HG02981 (cell line): ENCODE data around the gene PASD1.
"Not testable (repeated sequence)": the region's sequence is repeated elsewhere in the genome, so short reads cannot be mapped to it uniquely, and the experiment has no call there.

Source experiments
- ATAC-seq: cut with Tn5 transposase; IDR thresholded peaks from one replicate; pipeline ENCODE4 v1.9.1; 2021; ENCODE audit warnings: mild to moderate bottlenecking, moderate library complexity; ENCODE audit not compliant: unreplicated experiment

Gene PASD1

GRCh38 chrX:151621422-151621821, 57.9 kb downstream of the PASD1 start:
- ATAC-seq, result no peak

- no peak for ATAC-seq
Measured at GRCh38 chrX:151624677-151625076, 61.2 kb downstream of the PASD1 start.

- no peak for ATAC-seq
Measured at GRCh38 chrX:151631822-151632221, 68.3 kb downstream of the PASD1 start.

DNA sequence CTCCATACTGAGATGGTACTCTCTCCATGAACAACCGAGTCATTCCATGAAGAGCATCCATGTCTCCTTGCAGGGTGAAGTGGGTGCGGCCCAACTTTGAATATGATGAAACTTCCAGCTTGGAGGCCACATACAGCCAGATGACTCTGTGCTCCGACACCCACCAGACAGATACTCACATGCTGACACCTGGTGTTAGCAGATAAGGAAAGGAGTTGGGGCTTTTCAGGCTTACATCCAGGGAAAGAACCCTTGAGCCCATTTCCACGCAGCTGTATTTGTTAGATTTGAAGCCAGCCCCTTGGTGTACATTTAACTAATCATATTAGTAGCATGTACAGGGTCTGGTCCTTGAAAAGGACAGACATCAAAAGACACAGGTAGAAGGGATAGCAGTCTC, 69.7 kb downstream of the PASD1 start:
- no peak for ATAC-seq

DNA sequence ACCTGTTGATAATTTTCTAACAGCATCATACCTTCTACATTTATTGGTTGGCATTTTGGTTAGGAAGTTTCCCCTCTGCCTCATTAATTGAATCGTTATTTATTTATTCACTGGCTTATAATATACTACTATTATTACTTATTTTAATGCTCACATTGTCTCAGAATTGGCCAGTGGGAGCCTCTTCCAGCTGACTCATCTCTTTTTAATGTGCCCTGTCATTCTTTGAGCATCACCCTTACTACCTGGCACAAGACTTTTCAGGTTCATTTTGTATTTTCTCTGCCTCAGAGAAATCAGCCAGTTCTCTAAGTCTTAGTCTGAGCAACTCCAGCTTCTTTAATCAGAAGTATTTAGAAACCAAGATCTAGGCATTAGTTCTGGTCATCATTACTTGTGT, 71.5 kb downstream of the PASD1 start:
- no peak for ATAC-seq

DNA sequence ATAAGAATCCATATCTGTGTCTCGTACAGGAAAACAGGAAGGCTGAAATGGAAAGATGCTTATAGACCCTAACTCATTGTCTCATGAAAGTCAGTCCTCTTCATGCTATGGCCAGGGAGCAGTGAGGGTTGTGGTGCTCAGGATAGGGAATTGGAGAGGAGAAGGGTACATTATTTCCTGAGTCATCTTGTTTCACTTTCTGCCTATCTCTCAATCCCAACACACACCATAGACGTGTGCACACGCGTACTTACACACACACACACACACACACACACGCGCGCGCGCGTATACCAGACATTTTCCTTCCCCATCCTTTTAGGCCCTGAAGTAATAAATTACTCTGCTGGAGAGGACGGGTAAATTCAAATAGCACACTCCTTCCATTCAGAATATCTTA, 78.1 kb downstream of the PASD1 start:
- ATAC-seq, result no peak

DNA sequence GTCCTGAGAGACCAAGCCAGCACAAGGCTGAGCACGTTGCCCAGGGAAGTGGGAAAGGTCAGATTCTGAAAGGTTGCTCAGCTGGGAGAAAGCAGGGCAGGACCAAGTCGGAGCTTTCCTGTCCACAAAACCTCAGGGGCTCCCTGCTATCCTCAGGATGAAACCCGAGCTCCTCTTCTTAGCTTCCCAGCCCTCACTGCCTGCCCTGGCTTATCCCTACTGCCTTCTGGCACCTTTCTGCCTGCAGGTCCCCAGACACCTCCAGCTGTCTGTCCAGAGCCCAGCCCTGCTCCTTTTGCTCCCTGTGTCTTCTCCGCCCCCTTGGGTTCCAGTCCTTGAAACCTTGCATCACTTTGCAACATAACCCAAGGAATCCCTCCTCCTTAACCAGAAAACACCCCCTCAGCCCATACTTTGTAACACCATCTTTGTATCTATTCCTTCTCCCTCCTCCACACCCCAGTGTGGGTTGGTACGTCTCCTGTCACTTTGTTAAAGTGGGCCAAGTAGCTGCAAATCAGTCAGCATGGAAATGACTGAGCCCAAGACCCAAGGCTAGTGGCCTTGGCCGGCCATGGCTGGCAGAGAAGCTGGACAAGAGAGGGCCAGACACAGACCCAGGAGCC, 111.8 kb downstream of the PASD1 start:
- ATAC-seq, result no peak

- ATAC-seq, result no peak
Measured at GRCh38 chrX:151676196-151676595, 112.7 kb downstream of the PASD1 start.

DNA sequence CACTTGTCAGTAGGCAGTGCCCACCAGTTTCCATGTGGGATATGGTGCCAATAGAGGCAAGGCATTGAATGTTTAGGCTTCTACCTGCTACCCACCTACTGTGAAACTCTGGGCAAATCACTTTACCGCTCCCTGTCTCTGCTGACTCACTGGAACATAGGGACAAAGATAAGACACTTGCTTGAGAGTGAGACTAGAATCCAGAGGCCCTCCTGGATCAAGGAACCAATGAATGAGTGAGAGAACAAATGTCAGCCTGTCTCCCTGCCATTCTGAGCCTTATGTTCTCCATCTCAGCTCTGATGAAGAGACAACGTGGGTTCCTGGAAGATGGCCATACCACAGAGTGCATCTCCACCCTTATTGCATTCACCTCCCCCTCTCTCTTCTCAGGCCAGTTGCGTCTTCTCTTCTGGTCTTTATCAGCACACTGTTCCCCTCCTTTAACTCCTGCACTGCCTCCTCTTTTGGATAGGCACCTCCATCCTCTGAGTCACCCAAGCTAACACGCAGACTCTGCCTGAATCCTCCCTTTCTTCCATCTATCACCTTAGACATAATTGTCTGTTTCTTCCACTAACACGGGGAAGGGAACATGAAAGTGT, 116.4 kb downstream of the PASD1 start:
- ATAC-seq, result no peak

DNA sequence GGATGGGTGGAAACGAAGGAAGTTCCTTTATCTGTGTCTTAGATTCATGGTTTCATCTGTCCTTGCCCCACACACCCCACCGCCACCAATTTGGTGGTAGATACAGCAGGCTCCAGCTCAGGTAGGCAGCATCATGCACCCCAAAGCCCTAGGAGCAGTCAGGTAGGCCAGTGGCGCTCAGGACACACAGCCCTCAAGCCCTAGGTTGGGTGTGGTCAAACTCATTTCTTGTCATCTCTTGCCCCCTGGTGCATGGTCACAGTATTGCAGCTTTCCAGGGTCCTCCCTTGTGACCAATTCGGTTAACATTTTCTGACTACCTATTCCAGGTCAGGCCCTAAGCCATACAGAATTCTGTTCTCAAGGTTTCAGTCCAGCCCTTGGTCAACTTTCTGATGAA, 117.3 kb downstream of the PASD1 start:
- peak; percentile 72 for ATAC-seq

DNA sequence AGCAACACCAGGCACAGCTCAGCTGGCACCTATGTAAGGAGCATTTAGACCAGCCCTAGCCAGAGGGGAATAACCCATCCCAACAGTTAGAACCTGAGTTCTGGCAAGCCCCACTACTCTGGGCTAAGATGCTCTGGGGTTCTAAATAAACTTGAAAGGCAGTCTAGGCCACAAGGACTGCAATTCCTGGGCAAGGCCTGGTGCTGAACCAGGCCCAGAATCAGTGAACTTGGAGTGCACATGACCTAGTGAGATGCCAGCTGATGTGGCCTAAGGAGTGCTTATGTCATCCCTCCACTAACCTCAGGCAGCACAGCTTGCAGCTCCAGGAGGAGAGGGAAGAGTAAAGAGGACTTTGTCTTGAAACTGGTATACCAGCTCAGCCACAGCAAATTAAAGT, 124.2 kb downstream of the PASD1 start:
- ATAC-seq, result no peak

GRCh38 chrX:151688695-151689094, 125.2 kb downstream of the PASD1 start:
- ATAC-seq, result no peak

DNA sequence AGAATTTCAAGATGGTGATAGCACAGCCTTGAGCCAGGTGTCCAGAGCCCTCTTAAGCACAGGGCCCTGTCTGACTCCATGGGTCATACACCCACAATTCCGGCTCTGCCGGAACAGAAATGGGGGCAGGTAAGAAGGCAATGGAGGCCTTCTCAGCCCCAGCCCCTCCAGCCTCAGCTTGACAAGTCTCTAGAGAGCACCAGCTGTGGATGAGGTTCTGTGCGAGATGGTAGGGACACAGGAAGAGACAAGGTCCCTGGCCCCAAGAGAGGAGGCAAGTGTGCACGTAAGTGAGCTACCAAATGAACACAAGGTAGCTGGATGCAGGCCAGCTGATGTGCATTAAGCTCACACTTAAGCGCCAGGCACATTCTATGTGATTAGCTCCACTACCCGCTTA, 129.3 kb downstream of the PASD1 start:
- ATAC-seq, result no peak

DNA sequence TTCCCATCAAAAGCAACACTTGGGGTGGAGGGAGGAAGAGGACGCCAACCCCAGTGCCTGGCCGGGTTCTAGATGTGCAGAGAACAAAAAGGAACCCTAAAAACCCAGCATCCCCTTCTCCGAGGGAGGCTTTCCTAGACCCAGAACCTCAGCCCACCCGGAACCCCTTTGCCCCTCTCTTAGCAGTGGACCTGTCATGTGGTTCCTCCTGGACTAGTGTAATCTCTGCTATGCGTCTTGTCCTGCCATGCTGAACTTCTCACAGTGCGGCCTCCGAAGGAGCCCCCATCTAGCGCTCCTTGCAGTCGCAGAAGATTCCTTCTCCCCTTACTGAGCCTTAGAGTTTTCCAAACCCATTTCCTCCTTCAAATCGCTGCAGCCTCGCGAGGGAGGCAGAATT, 130.6 kb downstream of the PASD1 start:
- ATAC-seq, result no peak

DNA sequence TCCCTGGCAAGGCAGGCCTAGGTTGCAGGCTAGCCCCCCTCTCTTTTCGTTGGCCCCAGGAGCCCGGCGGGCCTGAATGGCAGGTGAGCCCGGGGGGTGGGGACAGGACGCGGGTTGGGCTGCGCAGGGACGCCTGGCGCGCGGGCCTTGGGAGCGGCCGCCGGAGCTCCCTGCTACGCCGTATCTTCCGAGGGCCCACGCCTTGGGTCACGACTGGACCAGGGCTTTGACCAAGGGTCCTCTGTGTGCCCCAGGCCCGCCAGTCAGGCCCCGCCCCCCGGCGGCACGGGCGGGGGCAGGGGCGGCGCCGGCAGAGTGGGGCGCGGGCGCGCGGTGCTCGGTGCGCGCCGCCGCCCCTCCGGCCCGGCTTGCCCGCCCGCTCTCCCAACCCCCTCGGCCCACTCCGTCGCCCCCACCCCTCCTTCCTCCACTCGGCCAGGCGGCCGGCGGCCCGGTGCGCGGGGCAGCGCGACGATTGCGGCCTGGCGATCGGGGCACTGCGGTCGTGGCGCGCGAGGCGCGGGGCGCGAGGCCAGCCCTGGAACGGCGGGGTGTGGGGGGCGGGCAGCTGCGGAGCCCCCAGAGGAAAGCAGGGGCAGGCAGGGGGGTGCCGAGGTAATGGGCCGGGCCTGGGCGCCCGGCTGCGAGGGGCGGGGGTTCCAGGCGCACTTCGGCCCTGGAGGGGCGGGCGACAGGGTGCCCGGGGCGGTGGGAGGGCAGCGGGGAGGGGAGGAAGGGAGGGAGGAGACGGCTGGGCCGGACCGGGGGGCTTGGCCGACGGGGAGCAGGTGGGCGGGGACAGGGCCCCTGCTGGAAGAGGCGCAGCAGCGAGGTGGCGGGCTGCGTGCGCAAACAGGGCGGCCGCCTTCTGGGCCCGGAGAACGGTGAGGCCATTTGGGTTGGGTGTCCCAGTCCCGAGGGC, 131.4 kb downstream of the PASD1 start, which contains the start of gene PRRG3:
Gene PRRG3, plus strand, starts transcription at position 798 of the 922 bp plus-strand sequence. CDS start 3,357 bp downstream, outside the sequence.
- no peak for ATAC-seq

DNA sequence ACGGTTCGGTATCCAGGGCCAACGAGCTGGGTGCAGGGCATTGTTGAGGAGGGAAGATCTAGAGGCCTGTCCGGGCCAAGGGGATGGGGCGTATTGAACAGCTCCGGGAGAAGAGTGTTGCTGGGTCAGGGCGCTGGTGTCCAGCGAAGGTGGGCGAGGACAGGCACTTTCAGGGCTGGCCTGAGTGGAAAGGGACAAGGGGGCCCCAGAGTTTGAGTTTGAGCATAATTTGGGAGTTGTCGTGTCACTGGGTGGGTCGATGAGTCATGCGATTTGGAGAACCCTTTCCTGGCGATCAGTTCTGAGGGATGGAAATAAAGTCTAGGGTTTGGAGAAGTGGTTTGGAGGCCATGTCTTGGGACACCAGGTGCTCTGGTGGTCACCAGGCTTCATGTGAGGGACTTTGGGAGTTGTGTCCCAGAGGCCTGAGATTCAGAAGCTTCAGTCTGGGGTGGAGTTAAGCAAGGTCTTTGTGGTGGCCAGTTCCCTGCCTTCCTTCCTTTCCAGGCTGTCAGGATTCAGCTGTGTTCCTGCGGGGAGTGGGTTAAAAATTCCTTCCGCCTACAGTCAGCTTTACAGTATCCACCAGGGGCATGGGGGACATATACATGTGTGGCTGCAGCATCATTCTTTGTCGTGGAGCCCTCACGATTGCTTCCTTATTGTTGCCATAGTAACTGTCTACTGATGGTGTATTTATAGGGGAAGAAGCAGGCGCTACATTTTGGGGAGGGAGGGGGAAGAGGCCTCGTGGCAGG, 132.3 kb downstream of the PASD1 start:
- ATAC-seq, result no peak

- ATAC-seq, result not testable (repeated sequence)
Measured at GRCh38 chrX:151697082-151697481, 133.6 kb downstream of the PASD1 start.

GRCh38 chrX:151697522-151697921, 134.0 kb downstream of the PASD1 start:
- no peak for ATAC-seq

DNA sequence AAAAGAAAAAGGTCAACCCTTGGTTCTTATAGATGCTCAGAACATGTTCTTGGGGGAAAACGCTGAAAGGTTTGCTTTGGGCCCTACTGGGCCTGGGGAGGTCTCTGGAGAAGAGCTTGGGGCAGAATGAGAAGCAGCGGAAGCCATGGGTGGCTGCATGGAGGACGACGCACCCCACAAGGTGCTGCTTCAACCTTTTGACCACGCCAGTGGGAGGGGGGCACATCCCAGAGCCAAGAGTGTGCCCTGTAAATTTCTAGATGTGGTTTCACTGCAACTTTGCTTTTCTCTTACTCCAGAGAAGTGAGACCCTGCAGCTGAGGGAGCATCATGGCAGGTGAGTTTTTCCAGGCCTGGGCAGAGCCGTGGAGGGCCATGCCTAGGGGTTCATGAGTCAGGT, 135.0 kb downstream of the PASD1 start:
- no peak for ATAC-seq

- no peak for ATAC-seq
Measured at GRCh38 chrX:151699746-151700145, 136.3 kb downstream of the PASD1 start.

- no peak for ATAC-seq
Measured at GRCh38 chrX:151700581-151700980, 137.1 kb downstream of the PASD1 start.
